Stomach (tissue), 4 donors: ENCODE data around the gene S1PR1.

ENCODE experiments used
- EP300 ChIP-seq: sonication (generic); formaldehyde crosslinking; IDR thresholded peaks from one replicate; pipeline ENCODE4 v1.6.1; 2017; ENCODE audit warnings: antibody characterized with exemption
- POLR2A ChIP-seq, 4 donors: fragments of 450-650 bp; IDR thresholded peaks; one replicate each; pipeline ENCODE4 v1.6.1; 2016; ENCODE audit warnings: antibody characterized with exemption in 4 of 4, control low read depth in 2 of 4, mild to moderate bottlenecking in 1 of 4, moderate library complexity in 1 of 4
- POLR2AphosphoS5 ChIP-seq, 3 donors: sonication (generic); formaldehyde crosslinking; IDR thresholded peaks; one replicate each; pipeline ENCODE4 v1.6.1; 2016; ENCODE audit warnings: antibody characterized with exemption in 3 of 3
- TF ChIP-seq, protein P1 (sequence below), 7 experiments: fragments of 450-650 bp in 4 of 7; fragments of 200-600 bp in 3 of 7; sonication (generic) in 3 of 7; IDR thresholded peaks; one replicate each; pipeline ENCODE4 v1.5.1; 2016 to 2019; ENCODE audit warnings: antibody characterized with exemption in 7 of 7, control low read depth in 2 of 7, mild to moderate bottlenecking in 1 of 7

DNA sequence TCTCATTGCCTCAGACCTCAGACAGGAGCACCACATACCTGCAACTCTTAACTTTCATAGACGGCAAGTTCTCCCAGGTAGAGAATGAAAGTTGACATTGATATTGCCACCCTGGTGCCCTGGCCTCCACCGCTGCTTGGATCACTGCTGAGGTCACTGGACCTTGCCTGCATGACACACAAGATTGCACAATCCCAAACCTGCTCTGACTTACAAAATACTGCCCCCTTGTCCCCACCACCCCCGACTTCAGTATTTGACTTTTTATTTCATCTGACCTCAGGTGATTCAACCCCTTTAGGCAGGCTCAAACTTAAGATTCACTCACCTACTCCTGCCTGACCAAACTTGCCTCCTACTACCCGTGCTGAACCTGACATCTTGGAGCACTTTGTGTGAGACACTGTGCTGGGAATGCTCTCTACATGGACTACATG is 43.1 kb upstream of the S1PR1 start:
- TF ChIP-seq, protein P1, sequence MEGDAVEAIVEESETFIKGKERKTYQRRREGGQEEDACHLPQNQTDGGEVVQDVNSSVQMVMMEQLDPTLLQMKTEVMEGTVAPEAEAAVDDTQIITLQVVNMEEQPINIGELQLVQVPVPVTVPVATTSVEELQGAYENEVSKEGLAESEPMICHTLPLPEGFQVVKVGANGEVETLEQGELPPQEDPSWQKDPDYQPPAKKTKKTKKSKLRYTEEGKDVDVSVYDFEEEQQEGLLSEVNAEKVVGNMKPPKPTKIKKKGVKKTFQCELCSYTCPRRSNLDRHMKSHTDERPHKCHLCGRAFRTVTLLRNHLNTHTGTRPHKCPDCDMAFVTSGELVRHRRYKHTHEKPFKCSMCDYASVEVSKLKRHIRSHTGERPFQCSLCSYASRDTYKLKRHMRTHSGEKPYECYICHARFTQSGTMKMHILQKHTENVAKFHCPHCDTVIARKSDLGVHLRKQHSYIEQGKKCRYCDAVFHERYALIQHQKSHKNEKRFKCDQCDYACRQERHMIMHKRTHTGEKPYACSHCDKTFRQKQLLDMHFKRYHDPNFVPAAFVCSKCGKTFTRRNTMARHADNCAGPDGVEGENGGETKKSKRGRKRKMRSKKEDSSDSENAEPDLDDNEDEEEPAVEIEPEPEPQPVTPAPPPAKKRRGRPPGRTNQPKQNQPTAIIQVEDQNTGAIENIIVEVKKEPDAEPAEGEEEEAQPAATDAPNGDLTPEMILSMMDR (IDR thresholded peaks at IDR 0.05): no peak
- TF ChIP-seq EP300 (no peak), POLR2AphosphoS5 (IDR thresholded peaks at IDR 0.05) (no peak), POLR2A (IDR thresholded peaks at IDR 0.05) (no peak)
